Stimulated activated CD4-positive, alpha-beta T cell treated with anti-CD3 and anti-CD28 coated beads, TNF-alpha, amount 100 ng/mL, for 4 hours (primary cell): Measurements from ENCODE around the gene PDXP.
"Not testable (repeated sequence)": the region's sequence is repeated elsewhere in the genome, so short reads cannot be mapped to it uniquely, and the experiment has no call there.

Experiments
- DNase-seq, 3 experiments: peaks; one replicate each; pipeline ENCODE4 v3.0.0-alpha.2; 2020; ENCODE audit warnings: low read depth in 3 of 3

Gene PDXP

DNA sequence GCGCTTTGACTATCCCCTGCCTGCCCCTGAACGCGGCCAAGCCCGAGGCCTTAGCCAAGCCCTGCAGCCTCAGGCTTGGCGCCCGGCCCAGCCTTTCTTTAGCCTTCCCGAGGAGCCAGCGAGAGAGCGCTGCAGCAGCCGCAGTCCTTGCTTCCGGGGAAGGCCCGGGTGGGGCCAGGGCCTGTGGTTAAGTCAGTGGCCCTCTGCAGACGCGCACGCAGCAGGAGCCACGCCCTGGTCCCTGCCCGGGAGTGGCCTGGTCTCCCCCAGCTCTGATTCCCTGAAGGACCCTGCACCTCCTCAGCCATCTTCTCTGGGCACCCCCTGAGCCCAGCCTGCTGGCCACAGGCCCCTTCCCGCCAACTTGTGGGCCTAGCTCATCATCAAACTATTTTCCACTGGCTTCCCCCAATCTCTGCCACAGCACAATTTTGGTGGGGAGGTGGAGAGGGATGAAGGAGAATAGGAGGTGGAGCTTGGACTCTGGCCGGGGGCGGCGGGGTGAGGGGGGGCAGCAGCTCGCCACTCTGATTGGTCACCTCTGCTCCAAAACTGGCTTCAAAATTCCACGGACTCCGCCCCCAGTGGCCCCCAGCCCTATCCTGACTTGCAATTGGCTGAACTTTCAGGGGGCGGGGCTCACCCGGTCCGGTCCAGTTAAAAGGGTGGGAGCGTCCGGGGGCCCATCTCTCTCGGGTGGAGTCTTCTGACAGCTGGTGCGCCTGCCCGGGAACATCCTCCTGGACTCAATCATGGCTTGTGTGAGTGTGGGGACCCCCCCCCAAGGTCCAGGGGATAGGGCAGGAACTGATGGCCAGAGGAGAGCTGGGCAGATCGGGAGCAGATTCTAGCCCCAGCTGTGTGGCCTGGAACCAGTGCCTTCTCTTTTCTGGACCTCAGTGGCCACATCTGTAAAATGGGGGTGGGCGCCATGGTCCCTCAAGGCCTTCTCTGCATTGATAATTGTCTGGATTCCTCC, 16.7 kb downstream of the PDXP start, which contains the start of gene LGALS1:
Gene LGALS1 (plus strand): TSS at position 686 of the 979 bp plus-strand sequence. CDS start 67 bp downstream, at position 753.
- no peak for DNase-seq

DNA sequence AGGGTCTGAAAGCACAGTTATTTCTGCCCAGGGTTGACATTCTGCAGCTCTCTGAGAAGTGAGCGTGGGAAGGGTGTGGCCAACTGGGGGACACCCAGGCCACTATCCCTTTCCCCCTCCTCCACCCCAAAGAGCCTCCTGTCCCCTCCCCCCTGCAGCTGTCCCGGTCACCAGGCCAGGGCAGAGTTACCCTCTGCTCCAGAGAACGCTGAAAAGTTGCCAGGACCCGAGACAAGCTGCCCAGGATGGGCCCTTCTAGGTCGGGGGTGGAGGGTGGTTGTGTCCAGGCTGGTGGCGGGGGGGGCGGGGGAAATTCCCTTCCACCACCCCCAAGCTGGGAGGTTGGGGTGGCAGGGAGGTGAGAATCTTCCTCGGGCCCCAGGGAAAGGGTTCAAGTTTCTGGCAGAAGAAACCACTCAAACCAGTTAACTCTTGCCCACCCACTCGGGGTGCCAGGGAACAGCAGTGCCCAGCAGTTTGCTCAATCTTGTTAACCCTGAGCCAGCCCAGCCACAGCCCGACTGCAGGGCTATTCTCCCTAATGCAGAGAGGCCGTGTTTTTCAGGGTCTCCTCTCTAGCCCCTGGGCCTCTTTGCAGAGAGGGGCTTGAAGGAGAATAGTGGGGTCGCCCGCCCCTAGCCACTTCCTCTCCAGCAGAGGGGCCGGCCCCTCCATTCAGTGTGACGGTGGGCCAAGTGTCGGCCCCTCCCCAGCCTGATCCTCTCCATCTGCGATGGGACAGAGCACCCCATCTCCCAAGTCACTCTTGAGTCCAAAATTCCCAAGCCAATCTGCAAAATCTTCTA, 17.6 kb downstream of the PDXP start:
- DNase-seq, result no peak

DNA sequence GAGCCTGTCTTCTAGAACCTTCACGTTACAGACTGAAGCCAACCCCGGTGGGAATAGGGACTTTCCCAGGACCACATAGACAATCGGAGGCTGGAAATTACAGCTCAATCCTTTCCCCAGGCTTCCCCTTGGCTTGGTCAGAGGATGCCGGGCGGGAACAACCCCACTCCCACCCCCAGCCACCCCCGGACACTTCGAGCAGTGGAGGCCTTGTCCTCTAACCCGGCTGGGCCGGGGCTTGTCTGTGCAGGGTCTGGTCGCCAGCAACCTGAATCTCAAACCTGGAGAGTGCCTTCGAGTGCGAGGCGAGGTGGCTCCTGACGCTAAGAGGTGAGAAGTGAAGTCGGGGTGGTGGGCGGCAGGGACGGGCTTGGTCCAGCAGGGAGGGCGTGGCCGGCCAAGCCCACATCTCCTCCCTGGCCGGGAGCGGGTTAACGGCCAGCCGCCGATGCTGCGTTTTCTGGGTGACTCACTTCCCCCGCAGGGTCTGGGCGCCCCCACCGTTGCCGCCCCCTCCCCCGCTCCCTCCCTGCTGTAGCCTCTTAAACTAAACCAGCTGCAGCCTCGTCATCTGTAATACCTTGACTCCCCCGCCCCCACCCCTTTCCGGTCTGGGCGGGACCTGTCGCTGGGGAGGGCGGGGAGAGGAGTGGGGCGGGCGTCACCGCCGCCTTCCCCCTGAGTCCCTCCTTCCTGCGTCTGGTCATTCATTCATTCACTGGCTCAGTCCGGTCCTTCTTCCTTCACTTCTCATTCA, 18.4 kb downstream of the PDXP start:
- peak; percentile 83 to 92 (median 91) for DNase-seq

DNA sequence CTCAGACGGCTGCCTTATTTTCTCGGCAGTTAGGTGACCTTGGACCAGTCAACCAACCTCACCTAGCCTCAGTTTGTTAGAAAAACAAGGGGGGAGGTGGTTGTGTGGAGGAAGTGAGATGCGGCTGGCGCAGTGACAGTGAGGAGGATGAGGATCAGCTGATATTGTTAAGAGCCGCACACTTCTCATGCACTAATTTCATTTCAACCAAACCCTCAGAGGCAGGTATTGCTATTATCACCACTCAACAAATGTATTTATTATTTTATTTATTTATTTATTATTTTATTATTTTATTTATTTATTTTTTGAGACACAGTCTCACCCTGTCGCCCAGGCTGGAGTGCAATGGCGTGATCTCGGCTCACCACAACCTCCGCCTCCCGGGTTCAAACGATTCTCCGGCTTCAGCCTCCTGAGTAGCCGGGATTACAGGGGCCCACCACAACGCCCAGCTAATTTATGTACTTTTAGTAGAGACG, 19.0 kb downstream of the PDXP start:
- DNase-seq, result no peak

DNA sequence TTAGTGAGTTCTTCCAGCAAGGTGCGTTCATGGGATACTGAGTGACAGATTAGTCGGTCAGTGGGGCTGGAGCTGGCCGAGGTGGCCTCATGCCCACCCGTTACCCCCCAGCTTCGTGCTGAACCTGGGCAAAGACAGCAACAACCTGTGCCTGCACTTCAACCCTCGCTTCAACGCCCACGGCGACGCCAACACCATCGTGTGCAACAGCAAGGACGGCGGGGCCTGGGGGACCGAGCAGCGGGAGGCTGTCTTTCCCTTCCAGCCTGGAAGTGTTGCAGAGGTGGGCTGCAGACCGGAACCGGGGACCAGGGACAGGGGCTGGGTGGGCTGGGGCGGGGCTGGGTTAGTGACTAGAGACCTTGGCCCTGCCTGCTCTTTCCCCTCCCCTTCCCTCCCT, 19.8 kb downstream of the PDXP start:
- DNase-seq, result no peak

DNA sequence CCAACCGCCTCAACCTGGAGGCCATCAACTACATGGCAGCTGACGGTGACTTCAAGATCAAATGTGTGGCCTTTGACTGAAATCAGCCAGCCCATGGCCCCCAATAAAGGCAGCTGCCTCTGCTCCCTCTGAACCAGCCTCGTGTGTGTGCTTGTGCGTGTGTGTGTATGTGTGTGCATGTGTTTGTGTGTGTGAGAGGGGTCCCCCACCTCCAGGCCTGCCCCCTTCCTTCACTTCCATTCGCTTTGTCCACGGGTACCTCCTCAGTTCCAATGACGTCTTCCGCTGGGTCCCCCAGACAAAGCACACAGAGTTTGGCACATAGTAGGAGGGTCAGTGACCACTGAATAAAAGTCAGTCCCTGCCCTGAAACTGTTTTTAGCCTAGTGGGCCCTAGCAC, 21.1 kb downstream of the PDXP start:
- no peak for DNase-seq

DNA sequence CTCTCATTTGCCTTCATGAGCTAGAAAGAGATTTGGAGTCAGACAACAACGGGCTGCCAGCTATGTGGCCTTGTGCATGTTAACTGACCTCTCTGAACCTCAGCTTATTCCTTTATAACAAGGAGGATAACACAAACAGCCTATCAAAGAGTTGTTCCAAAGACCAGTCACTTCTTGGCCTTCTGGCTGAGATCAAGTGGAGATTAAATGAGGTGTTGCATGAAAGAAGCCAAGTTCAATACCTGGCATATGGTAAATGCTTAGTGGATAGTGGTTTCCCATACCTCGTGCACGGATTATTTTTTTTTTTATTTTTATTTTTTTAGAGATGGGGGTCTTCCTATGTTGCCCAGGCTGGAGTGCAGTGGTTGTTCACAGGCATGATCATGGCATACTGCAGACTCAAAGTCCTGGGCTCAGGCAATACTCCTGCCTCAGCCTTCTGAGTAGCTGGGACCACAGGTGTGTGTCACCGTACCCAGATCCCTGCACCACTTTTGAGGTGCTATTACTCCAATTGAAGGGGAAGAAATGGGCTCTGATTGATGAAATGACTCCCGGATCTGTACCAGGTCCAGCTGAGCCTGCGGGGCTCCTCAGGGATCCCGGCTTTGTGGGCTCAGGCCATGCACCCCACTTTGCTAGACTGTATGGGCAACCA, 21.8 kb downstream of the PDXP start:
- no peak for DNase-seq

DNA sequence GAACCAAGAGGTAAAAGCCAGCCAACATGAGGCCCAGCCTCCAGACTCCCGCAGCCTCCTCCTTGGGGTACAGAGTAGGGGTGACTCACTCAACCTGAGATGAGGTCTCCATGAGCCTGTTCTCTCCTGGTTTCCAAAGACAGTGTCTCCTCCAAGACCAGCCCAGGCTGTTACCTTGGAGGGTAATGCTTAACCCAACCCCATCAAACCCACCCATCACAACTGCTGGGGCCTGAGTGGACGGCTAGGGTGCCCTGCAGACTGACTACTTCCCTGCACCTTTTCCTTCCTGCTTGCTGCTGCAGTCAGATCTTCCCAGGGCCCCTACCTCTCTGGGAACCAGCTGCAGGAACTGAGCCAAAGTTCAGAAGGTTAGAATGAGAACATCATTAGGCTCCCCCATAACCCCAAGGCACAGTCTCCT, 22.5 kb downstream of the PDXP start:
- DNase-seq, result no peak

DNA sequence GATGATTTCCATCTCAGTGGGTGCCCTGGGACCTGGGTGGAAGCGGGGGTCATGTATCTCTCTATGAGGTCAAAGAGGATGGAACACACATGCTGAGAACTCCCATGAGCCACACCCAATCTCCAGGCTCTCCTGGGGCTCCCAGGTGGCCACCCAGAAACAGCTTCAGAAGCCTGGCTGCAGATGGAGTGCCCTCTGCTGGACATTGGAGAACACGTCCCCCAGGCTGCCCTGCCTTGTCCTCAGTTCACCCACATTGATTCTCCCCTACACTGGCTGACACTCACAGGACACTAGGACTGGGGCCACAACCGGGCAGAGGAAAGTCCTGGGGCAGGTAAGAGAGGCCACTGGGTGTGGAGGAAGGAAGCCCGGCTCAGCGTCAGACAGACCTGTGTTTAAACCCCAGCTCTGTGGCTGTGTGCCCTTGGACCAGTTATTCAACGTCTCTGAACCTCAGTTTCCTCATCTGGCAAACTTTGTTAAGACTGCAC, 23.1 kb downstream of the PDXP start:
- DNase-seq, result peak in 2 of 3 experiments; percentile 56 to 57

DNA sequence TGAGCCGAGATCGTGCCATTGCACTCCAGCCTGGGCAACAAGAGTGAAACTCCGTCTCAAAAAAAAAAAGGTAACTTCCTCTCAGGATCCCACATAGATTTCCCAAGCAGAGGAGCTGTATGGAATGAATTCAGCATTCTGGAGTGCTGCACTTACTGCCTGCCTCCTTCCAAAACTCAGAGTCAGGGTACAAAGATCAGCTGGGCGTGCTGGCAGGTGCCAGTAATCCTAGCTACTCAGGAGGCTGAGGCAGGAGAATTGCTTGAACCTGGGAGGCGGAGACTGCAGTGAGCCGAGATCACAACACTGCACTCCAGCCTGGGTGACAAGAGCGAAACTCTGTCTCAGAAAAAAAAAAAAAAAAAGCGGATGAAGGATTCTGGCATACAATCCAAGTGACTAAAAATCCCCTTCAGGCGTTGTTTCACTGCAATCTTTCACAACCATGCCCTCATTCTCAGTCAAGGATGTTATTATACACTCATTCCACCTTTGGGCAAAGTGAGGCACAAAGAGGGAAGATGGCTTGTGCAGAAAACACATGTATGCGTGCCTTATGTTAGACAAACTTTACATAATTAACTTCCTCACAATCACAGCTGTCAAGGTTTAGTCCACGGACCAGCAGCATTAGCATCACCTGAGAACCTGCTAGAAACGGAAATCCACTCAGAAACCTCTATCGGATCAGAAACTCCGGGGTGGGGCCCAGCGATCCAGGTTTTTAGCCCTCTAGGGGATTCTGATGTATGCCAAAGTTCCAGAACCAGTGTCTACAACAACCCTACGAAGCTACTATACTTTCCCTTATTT, 26.5 kb downstream of the PDXP start:
- no peak for DNase-seq

DNA sequence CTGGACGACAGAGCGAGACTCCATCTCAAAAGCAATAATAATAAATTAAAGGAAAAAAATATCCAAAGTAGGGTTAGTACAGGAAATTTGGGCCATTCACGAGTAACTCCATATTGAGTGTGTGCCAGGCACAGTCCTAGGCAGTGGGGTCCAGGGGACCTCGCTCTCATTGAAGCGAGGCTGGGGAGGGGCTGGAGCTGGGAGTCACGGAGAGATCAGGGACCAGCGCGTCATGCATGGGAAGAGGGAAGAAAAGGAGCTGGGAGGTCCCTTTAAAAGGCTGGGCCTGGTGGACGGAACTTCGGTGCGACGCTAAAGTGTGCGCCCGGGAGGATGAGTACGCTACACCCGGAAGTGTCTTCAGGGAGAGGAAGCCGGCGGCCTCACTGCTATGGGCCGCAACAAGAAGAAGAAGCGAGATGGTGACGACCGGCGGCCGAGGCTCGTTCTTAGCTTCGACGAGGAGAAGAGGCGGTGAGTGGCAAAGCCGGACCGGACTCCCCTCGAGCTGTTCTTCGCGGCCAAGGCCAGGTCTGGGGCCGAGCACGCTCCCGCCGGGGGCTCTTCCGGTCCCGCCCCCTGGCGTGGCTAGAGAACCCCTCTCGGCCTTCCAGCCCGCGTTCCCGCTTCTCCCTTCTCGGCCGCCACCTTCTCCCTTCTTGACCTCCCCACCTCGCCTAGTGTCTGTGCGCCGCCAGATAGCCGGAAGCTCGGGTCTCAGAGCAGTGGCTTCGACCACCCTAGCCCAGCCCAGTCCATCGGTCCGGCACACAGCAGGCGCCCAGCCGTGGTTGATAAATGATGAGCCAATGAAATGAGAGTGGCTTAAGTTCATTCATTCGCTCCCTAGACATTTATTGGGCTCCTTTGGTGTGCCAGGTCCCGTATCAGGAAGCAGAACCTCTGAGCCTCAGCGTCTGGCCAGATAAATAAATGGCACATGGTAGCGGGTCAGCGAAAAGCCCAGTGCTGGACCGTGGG, 27.8 kb downstream of the PDXP start, which contains the start of gene NOL12:
Gene NOL12 (plus strand): TSS at position 342 of the 981 bp plus-strand sequence. CDS start 50 bp downstream, at position 392.
- peak; percentile 54 to 65 (median 62) for DNase-seq

DNA sequence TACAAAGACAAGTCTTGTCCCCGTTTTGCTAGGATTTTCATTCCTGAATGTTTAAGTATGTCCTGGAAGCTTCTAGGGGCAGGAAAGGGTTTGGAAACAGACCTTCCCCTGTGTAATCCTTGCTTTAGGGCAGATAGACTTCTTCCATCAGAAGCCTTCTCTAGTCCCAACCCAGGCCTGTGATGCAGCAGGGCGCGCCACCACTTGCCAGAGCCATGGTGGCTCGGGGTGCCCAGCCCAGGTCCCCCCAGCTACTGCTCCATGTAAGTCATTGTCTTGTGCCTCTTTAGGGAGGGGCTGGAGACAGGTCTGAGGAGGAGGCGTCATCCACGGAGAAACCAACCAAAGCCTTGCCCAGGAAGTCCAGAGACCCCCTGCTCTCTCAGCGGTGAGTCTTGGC, 31.9 kb downstream of the PDXP start:
- DNase-seq, result no peak

DNA sequence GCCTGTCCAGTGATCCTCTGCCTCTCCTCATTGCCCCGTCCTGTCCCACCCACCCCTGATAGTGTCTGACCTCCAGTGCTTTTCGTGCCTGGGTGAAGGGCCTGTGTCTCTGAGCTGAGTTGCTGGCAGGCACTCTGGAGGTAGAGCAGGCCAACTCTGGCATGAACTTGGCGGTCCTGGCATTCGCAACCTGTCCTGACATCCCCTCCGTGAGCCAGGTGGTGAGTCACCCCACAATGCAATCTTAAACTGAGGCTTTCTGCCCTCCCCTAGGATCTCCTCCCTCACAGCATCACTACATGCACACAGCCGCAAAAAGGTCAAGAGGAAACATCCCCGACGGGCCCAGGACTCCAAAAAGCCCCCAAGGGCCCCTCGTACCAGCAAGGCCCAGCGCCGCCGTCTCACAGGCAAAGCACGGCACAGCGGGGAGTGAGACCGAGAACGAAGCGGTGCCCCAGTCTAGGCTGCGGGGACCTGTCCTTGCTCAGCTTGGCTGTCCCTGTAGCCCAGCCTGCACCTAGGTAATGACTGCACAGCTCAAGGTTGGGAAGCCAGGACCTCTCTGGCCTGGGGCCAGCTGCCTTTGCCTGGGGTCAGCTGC, 32.5 kb downstream of the PDXP start:
- DNase-seq, result no peak

DNA sequence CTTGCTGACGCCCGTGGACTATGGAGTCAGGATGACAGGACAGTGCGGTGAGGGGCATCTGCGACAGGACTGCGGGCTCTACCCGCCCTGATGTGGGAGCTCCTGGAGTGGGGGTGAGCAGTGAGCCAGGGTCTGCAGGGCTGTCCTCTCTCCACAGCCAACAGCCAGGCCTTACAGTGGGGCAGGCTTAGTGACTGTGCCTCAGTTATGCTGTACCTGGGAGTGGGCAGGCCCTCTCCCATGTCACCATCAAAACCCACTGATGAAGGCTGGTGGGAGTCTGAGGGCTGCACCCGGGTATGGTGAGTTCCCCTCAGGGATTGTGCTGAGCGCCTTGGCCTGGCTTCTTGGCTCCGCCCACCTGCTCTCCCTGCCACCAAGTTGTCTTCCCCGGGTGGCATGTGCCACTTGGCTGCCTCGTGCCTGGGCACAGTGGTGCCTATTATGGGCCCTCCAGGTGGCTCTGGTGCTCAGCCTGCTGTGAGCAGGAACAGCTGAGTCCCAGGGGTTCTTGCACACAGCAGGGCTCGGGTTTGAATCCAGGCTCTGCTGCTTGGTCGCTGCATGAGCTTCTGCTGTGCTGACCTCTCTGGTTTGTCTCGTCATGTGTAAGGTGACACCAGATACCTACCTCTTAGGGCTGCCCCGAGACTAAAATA, 34.2 kb downstream of the PDXP start:
- no peak for DNase-seq

DNA sequence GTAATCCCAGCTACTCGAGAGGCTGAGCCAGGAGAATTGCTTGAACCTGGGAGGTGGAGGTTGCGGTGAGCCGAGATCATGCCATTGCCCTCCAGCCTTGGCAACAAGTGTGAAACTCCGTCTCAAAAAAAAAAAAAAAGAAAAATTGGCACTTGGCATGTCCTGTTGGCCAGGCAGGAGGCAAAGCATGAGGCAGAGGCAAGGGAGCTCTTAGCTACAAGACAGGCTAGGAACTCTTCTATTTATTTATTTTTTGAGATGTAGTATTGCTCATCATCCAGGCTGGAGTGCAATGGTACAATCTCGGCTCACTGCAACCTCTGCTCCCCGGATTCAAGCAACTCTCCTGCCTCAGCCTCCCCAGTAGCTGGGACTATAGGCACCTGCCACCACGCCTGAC, 35.6 kb downstream of the PDXP start:
- DNase-seq, result not testable (repeated sequence)

DNA sequence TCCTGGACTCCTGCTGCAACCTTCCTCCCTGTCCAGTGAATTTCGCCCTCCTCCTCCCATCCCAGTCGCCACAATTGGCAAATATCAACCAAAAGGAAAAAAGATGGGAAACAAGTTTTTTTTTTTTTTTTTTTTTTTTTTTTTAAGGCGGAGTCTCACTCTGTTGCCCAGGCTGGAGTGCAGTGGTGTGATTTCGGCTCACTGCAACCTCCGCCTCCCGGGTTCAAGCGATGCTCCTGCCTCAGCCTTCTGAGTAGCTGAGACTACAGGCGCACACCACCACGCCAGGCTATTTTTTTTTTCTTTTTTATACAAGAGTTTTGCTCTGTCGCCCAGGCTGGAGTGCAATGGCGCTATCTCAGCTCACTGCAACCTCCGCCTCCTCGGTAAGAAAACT, 37.7 kb downstream of the PDXP start:
- not testable (repeated sequence) for DNase-seq

DNA sequence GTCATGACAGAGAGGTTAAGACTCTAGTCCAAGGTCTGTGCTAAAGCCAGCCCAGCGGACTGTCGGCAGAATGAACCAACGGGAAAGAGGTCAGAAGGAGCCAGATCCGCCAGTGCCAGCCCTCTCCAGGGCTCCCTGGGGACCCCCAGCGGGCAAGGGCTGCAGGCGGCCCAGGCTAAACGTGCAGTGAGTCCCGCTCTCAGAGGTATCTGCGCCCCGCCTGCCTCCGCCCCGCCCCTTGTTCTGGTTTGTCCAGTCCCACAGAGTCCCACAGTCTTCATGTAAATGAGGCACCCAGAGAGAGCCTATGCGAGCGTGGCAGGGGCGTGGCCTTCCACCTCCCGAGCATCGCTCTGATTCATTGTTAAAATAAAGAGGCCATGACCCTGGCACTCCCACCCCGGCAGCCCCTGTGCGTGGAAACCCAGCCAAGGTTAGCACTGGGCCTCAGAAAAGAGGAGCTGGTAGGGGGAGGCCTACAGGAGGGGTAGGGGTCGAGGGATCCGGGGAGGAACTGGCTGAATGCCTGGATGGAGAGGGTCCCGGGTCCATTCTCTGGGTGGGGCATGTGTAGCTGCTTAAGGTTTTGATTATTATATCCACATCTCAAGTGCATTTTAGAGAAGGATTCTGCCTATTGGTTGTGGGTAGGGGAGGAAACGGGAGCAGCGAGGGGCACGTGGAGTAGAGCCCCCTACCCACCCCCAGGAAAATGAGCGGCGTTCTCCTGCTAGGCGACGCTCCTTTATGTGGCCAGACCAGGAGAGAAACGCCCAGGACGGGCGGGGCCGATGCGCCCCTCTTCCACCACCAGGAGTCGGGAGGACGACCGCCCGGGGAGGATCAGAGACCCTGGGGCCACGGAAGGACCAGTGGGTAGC, 38.4 kb downstream of the PDXP start, which contains the start of gene TRIOBP:
Gene TRIOBP (plus strand): TSS at position 392 of the 881 bp plus-strand sequence. CDS start 4,318 bp downstream, outside the sequence.
- peak; percentile 64 to 68 (median 66) for DNase-seq
